Naive thymus-derived CD4-positive, alpha-beta T cell (primary cell): ENCODE data around the gene ZNF672. TPM values are rescaled to one million over a fixed set of nuclear protein-coding genes. Genes with fewer than 3 reads are reported as not detected.
A peak's percentile ranks its signal among the peaks of the same experiment; 100 is the strongest.

ENCODE experiments used
- ATAC-seq: fragments of 150-1000 bp; cut with Tn5 transposase; 2 replicates; pipeline ENCODE4 v1.10.0; 2021; ENCODE audit warnings: mild to moderate bottlenecking, moderate library complexity
- CTCF ChIA-PET: fragments of 350-600 bp; sonication (Branson Sonifier 250); formaldehyde crosslinking; loops from one replicate; lab custom pipeline; 2021; ENCODE audit warnings: antibody characterized with exemption; lab: Charles Lee
- POLR2A ChIA-PET: fragments of 350-600 bp; sonication (Branson Sonifier 250); formaldehyde crosslinking; loops from one replicate; lab custom pipeline; 2021; ENCODE audit warnings: antibody characterized with exemption, inconsistent platforms; lab: Charles Lee
- DNase-seq, 9 donors: peaks; one replicate each; pipeline versions ENCODE4 v3.0.0 to v3.0.0-alpha.2; 2020 to 2022; ENCODE audit warnings: mixed read lengths in 1 of 9
- H3K27ac ChIP-seq: one replicate; pipeline ENCODE4 v1.7.0; 2013; ENCODE audit warnings: mild to moderate bottlenecking, low read depth, low read length, moderate library complexity
- H3K27me3 ChIP-seq, 2 donors: one replicate each; pipeline ENCODE4 v1.7.0; 2013; ENCODE audit warnings: low read length in 2 of 2, mild to moderate bottlenecking in 2 of 2, moderate library complexity in 2 of 2; ENCODE audit not compliant: control insufficient read depth in 2 of 2, insufficient read depth in 2 of 2
- H3K36me3 ChIP-seq, 3 experiments: 1 replicate in 2 of 3; 2 replicates in 1 of 3; pipeline ENCODE4 v1.7.0; 2013; ENCODE audit warnings: low read length in 3 of 3, mild to moderate bottlenecking in 3 of 3, moderate library complexity in 1 of 3; ENCODE audit not compliant: insufficient read depth in 3 of 3, control insufficient read depth in 2 of 3
- H3K4me1 ChIP-seq, 2 donors: one replicate each; pipeline ENCODE4 v1.7.0; 2013; ENCODE audit warnings: low read length in 2 of 2, mild to moderate bottlenecking in 2 of 2, moderate library complexity in 1 of 2; ENCODE audit not compliant: control insufficient read depth in 2 of 2, insufficient read depth in 2 of 2
- H3K4me3 ChIP-seq: 2 replicates; pipeline ENCODE4 v1.7.0; 2013; ENCODE audit warnings: mild to moderate bottlenecking, low read length
- H3K9me3 ChIP-seq, 3 experiments: 1 replicate in 2 of 3; 2 replicates in 1 of 3; pipeline ENCODE4 v1.7.0; 2013; ENCODE audit warnings: low read length in 3 of 3; ENCODE audit not compliant: control insufficient read depth in 2 of 3
- H3K27ac Mint-ChIP-seq, 9 donors: one replicate each; pipeline ENCODE4 v1.8.0; 2020 to 2022; ENCODE audit warnings: mixed read lengths in 9 of 9, mild to moderate bottlenecking in 8 of 9, moderate library complexity in 5 of 9, inconsistent platforms in 2 of 9
- H3K27me3 Mint-ChIP-seq, 5 donors: one replicate each; pipeline ENCODE4 v1.8.0; 2021 to 2022; ENCODE audit warnings: mixed read lengths in 5 of 5, mild to moderate bottlenecking in 1 of 5
- H3K36me3 Mint-ChIP-seq, 5 donors: one replicate each; pipeline ENCODE4 v1.8.0; 2020 to 2022; ENCODE audit warnings: mixed read lengths in 5 of 5, mild to moderate bottlenecking in 3 of 5, inconsistent platforms in 1 of 5
- H3K4me1 Mint-ChIP-seq, 7 donors: one replicate each; pipeline ENCODE4 v1.8.0; 2020 to 2022; ENCODE audit warnings: mixed read lengths in 7 of 7, mild to moderate bottlenecking in 3 of 7, inconsistent platforms in 1 of 7
- H3K4me3 Mint-ChIP-seq, 10 donors: one replicate each; pipeline ENCODE4 v1.8.0; 2020 to 2022; ENCODE audit warnings: mild to moderate bottlenecking in 10 of 10, mixed read lengths in 10 of 10, moderate library complexity in 6 of 10, inconsistent platforms in 2 of 10
- H3K9me3 Mint-ChIP-seq, 11 donors: one replicate each; pipeline ENCODE4 v1.8.0; 2020 to 2022; ENCODE audit warnings: mixed read lengths in 11 of 11, mild to moderate bottlenecking in 4 of 11, inconsistent platforms in 1 of 11, moderate library complexity in 1 of 11
- intact Hi-C, 2 donors: fragments of 100-400 bp; cut with micrococcal nuclease; formaldehyde crosslinking; loops; one replicate each; pipeline ENCODE4 v1.15.1; 2023
- polyA plus RNA-seq, 2 donors: library from polyadenylated mRNA; unstranded; fragments of 300-500 nt; fragmentation: Illumina TruSeq; gene quantifications; one replicate each; pipeline ENCODE4 v1.2.3, GENCODE V29; 2021
- total RNA-seq, 6 experiments: library from RNA in 5 of 6; stranded (reverse) in 5 of 6; gene quantifications; 1 replicate in 5 of 6; 2 replicates in 1 of 6; pipeline ENCODE4 v1.2.3 and lab custom pipeline; 2021 to 2026

ZNF672 gene
- total and polyA plus RNA-seq, 7 experiments from 2014 or later = 16.6 to 49.8 (median 35.3) TPM

DNA sequence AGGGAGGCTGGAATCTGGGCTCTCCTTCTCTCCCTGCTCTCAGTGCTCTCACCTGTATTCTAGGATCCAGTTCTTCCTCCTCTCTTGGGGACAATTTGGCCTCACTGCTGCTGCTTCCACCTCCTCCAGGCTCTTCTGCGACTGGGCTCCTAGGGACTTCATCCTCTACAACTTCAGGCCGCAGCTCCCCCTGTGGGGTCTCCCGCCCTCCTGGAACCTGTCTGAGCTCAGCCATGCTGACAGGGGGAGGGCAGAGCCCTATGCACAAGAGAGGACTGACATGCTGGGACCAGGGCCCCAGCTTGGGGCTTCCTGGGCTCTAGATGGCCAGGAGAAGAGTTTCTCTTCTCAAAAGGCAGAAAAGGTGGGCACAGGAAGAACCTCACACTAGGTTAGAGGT is 13.3 kb upstream of the ZNF672 start:
- Histone ChIP-seq H3K9me3 (no peaks in the 10 kb centered on the region), H3K4me1 (peaks cover 41 to 55% of the 10 kb centered on the region in 2 donors), H3K36me3 (peaks cover 0 to 33% (median 0%) of the 10 kb centered on the region in 3 experiments), H3K27ac (peak overlapping the region; percentile 96), H3K27me3 (no peaks in the 10 kb centered on the region), H3K4me3 (peak overlapping the region; percentile 89)
- ChIA-PET POLR2A (interaction anchor here (1.9 to 5.7 kb wide), 4 partner anchors 8 to 49 kb away, joined by 8 to 121 read pairs (median 19); partner anchors contain the start of gene ZNF672), CTCF (interaction anchor here (0.6 to 2.1 kb wide), 2 partner anchors 14 to 49 kb away, joined by 3 to 5 read pairs; no protein-coding TSS in a partner anchor)
- peak overlapping the region; percentile 95 to 100 (median 99) for H3K27ac Mint-ChIP-seq
- H3K36me3 Mint-ChIP-seq = peaks cover 0 to 30% (median 12%) of the 10 kb centered on the region in 5 donors
- H3K4me1 Mint-ChIP-seq = peaks cover 52 to 82% (median 65%) of the 10 kb centered on the region in 7 donors
- no peak for ATAC-seq
- peak in 2 of 9 donors; percentile 3 to 19 for DNase-seq
- intact Hi-C loops = loop anchor here (1.0 to 5.0 kb wide), 2 partner anchors 8 to 1892 kb away; partner anchors contain the start of gene AHCTF1 (in 1 of the 2)
- no peaks in the 10 kb centered on the region for H3K27me3 Mint-ChIP-seq
- H3K9me3 Mint-ChIP-seq = peaks cover 0 to 4% (median 0%) of the 10 kb centered on the region in 11 donors
- H3K4me3 Mint-ChIP-seq = peak overlapping the region; percentile 92 to 99 (median 98)

DNA sequence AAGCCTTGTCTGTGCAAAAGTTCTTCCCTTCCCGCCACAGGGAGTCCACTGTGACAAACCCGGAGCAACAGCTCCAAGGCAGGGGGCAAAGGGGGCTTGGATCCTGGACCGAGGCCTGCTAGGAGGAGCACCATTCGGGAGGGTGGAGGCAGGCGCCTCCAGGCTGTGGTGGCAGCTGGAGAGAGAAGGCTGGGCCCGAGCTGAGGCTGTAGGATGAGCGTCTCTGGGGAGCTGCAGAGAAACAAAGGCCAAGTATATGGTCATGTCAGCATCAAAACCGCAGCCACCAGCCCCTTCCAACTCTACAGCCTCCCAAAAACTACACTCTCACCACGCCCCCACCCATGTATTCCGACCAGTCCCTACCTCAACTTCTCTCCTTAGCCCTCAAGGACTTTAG is 12.9 kb upstream of the ZNF672 start:
- CTCF ChIA-PET = interaction anchor here (0.6 to 2.1 kb wide), 3 partner anchors 12 to 49 kb away, joined by 3 to 5 read pairs (median 3); no protein-coding TSS in a partner anchor
- Mint-ChIP-seq H3K27me3 (no peaks in the 10 kb centered on the region), H3K9me3 (peaks cover 0 to 4% (median 0%) of the 10 kb centered on the region in 11 donors), H3K36me3 (peaks cover 0 to 26% (median 12%) of the 10 kb centered on the region in 5 donors), H3K4me1 (peaks cover 49 to 77% (median 62%) of the 10 kb centered on the region in 7 donors), H3K4me3 (peak overlapping the region; percentile 92 to 99 (median 98)), H3K27ac (peak overlapping the region; percentile 95 to 100 (median 99))
- intact Hi-C loops = loop anchor here (1.0 to 5.0 kb wide), 2 partner anchors 9 to 1893 kb away; partner anchors contain the start of gene AHCTF1 (in 1 of the 2)
- Histone ChIP-seq H3K4me3 (peak overlapping the region; percentile 89), H3K9me3 (no peaks in the 10 kb centered on the region), H3K36me3 (peaks cover 0 to 30% (median 0%) of the 10 kb centered on the region in 3 experiments), H3K27ac (peak overlapping the region; percentile 96), H3K27me3 (no peaks in the 10 kb centered on the region), H3K4me1 (peaks cover 39 to 53% of the 10 kb centered on the region in 2 donors)
- DNase-seq = no peak
- no peak for ATAC-seq
- POLR2A ChIA-PET = interaction anchor here (1.9 to 5.7 kb wide), 4 partner anchors 9 to 48 kb away, joined by 8 to 121 read pairs (median 19); partner anchors contain the start of gene ZNF672

DNA sequence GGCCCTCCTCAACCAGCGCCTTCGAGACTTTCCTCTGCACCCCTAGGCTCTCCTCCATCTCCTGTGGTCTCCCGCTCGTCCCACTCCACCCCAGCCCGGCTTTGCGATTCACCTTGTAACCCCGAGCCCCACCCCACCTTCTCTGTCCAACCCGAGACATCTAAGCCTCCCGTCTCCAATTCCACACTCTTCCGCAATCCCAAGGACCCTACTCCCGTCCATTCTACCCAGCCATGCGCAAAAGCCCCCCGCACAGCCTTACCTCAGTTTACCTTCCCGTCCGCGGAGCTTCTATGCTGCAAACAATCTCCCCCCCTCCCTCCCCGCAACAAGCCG is 12.5 kb upstream of the ZNF672 start:
- ChIA-PET CTCF (interaction anchor here (0.6 to 2.1 kb wide), 5 partner anchors 12 to 48 kb away, joined by 3 to 7 read pairs (median 3); partner anchors contain the start of gene ZNF692), POLR2A (interaction anchor here (0.8 to 5.7 kb wide), 8 partner anchors 9 to 84 kb away, joined by 3 to 121 read pairs (median 9); partner anchors contain the start of genes PGBD2, ZNF672 and ZNF692)
- intact Hi-C loops = loop anchor here (1.0 to 5.0 kb wide), 2 partner anchors 9 to 1893 kb away; partner anchors contain the start of gene AHCTF1 (in 1 of the 2)
- Mint-ChIP-seq H3K27ac (peak overlapping the region; percentile 95 to 100 (median 99)), H3K36me3 (peaks cover 0 to 22% (median 12%) of the 10 kb centered on the region in 5 donors), H3K4me3 (peak overlapping the region; percentile 92 to 99 (median 98)), H3K27me3 (no peaks in the 10 kb centered on the region), H3K9me3 (peaks cover 0 to 4% (median 0%) of the 10 kb centered on the region in 11 donors), H3K4me1 (peaks cover 47 to 73% (median 58%) of the 10 kb centered on the region in 7 donors)
- Histone ChIP-seq H3K27me3 (no peaks in the 10 kb centered on the region), H3K9me3 (no peaks in the 10 kb centered on the region), H3K4me3 (peak overlapping the region; percentile 89), H3K36me3 (peaks cover 0 to 26% (median 0%) of the 10 kb centered on the region in 3 experiments), H3K27ac (peak overlapping the region; percentile 96), H3K4me1 (peaks cover 37 to 52% of the 10 kb centered on the region in 2 donors)
- DNase-seq (no peak), ATAC-seq (no peak)

DNA sequence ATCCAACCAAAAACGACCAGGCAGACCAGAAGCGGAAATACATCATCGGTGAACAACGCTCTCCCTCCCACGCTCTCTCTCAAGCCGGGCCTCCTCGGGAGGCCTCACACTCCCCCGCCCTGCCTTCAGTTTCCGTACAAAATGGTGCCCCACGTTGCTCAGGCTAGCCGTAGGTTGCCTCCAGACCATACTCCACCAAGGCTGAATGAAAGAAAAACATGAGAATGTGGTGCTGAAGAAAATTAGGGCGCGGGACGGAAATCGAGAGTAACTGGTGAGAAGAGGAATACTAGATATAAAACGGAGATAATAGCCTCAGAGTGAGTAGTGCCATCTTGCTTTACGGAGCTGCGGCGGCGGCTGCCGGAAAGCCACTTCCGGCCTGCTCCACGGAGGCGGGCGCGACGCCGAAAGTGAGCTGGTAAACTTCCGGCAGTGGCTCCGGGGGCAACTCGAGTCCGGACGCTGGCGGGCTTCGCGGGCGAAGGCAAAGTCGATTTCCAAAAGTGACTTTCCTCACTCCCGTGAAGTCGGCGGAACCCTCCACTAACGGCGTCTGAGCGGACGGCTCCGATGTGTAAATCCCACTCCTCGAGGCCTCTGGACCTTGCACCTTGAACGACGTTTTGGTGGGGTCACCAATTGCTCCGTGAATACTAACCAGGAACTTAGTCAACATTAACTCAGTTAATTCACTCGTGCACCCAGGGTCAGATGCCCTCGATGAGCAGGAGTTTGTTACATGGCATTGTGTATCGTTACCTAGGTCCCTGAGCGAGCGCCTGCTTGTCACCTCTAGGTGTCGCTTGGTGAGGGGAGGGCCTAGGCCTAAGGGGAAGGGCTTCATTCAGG is 11.9 kb upstream of the ZNF672 start, which contains the start of gene SH3BP5L:
TSS of gene SH3BP5L (minus strand) at position 7 of the 852 bp plus-strand sequence. CDS start 980 bp downstream, outside the sequence.
- H3K4me1 ChIP-seq = peaks cover 37 to 47% of the 10 kb centered on the region in 2 donors
- POLR2A ChIA-PET = interaction anchor here (0.6 to 5.7 kb wide), 11 partner anchors 10 to 83 kb away, joined by 3 to 121 read pairs (median 8); partner anchors contain the start of genes PGBD2, ZNF672 and ZNF692

DNA sequence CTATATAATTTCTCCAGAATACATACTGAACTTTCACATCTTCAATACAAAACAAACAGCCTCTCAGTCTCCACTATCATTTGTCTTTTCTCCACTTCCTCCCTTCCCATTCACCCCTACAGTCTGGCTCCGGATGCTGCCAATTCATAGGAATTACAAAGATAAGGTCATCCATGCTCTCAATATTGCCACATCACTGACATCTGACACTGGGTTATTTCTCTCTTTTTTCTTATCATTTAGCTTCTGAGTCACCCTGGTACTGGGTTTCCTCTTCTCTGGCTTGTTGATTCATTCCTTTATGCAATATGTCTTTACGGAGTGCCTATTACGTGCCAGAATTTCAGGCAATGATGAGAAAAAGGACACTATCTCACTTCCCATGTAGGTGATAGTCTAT is 9.2 kb upstream of the ZNF672 start:
- Mint-ChIP-seq H3K4me3 (no peak overlapping the region), H3K9me3 (peaks cover 0 to 4% (median 0%) of the 10 kb centered on the region in 11 donors), H3K27ac (peak overlapping the region in 6 of 9 donors; percentile 41 to 97 (median 63)), H3K36me3 (peaks cover 0 to 14% (median 8%) of the 10 kb centered on the region in 5 donors), H3K27me3 (peaks cover 0 to 8% (median 0%) of the 10 kb centered on the region in 5 donors), H3K4me1 (peaks cover 22 to 40% (median 33%) of the 10 kb centered on the region in 7 donors)
- no peak for DNase-seq
- ChIA-PET POLR2A (interaction anchor here (1.0 to 5.7 kb wide), 5 partner anchors 10 to 44 kb away, joined by 3 to 121 read pairs (median 3); partner anchors contain the start of gene ZNF672), CTCF (interaction anchor here (1.0 kb wide), 1 partner anchor 9 kb away, joined by 7 read pairs; the partner anchor contains the start of gene ZNF672)
- no peak overlapping the region for H3K4me3 ChIP-seq
- no peak for ATAC-seq
- no peak overlapping the region for H3K27ac ChIP-seq
- H3K9me3 ChIP-seq = no peaks in the 10 kb centered on the region
- peaks cover 21 to 23% of the 10 kb centered on the region in 2 donors for H3K4me1 ChIP-seq
- intact Hi-C loops = loop anchor here in 1 of 2 donors (5.0 kb wide), 1 partner anchor 1897 kb away; the partner anchor contains the start of gene AHCTF1
- H3K27me3 ChIP-seq = no peaks in the 10 kb centered on the region
- peaks cover 0 to 12% (median 0%) of the 10 kb centered on the region in 3 experiments for H3K36me3 ChIP-seq

More for the DNA sequence above, 11.9 kb upstream of the ZNF672 start, which contains the start of gene SH3BP5L:
- Mint-ChIP-seq H3K36me3 (peaks cover 0 to 21% (median 12%) of the 10 kb centered on the region in 5 donors), H3K4me1 (peaks cover 43 to 67% (median 52%) of the 10 kb centered on the region in 7 donors), H3K27ac (peak within 1 kb of the TSS; percentile 95 to 100 (median 99)), H3K9me3 (peaks cover 0 to 4% (median 0%) of the 10 kb centered on the region in 11 donors), H3K4me3 (peak within 1 kb of the TSS; percentile 92 to 99 (median 98)), H3K27me3 (peaks cover 0 to 2% (median 0%) of the 10 kb centered on the region in 5 donors)
- Histone ChIP-seq H3K27ac (peak within 1 kb of the TSS; percentile 96), H3K4me3 (peak within 1 kb of the TSS; percentile 89), H3K9me3 (no peaks in the 10 kb centered on the region), H3K27me3 (no peaks in the 10 kb centered on the region), H3K36me3 (peaks cover 0 to 20% (median 0%) of the 10 kb centered on the region in 3 experiments)
- DNase-seq = peak; percentile 78 to 96 (median 95)
- intact Hi-C loops = loop anchor here (1.0 to 5.0 kb wide), 9 partner anchors 10 to 1894 kb away; partner anchors contain the start of genes PGBD2 (in 2 of the 2), ZNF672 (in 2 of the 2), ZNF692 (in 2 of the 2) and AHCTF1 (in 1 of the 2)
- CTCF ChIA-PET = interaction anchor here (0.6 to 2.1 kb wide), 5 partner anchors 9 to 37 kb away, joined by 3 to 7 read pairs (median 3); partner anchors contain the start of gene ZNF692
- ATAC-seq = peak; percentile 92
